ENCODE results near the gene ORC3. TPM values are rescaled to one million over a fixed set of nuclear protein-coding genes. Genes with fewer than 3 reads are reported as not detected.
"Not testable (repeated sequence)": the region's sequence is repeated elsewhere in the genome, so short reads cannot be mapped to it uniquely, and the experiment has no call there.

The ORC3 gene
- total RNA-seq, 1 donor from 2014 or later = 20.1 TPM

GRCh38 chr6:87608802-87609201, 18.9 kb downstream of the ORC3 start:
- Mint-ChIP-seq H3K27me3 (ENCODE audit: unreplicated experiment) (peaks cover 2% of the 10 kb centered on the region), H3K36me3 (ENCODE audit: unreplicated experiment) (peaks cover 11% of the 10 kb centered on the region)
- DNase-seq = no peak

GRCh38 chr6:87613018-87613417, 23.1 kb downstream of the ORC3 start:
- not testable (repeated sequence) for H3K9me3 Mint-ChIP-seq (ENCODE audit: unreplicated experiment); H3K27ac Mint-ChIP-seq (ENCODE audit: unreplicated experiment); H3K27me3 Mint-ChIP-seq (ENCODE audit: unreplicated experiment); H3K4me1 Mint-ChIP-seq (ENCODE audit: low read depth, unreplicated experiment); DNase-seq; H3K4me3 Mint-ChIP-seq (ENCODE audit: unreplicated experiment)
- peaks cover 19% of the 10 kb centered on the region for H3K36me3 Mint-ChIP-seq (ENCODE audit: unreplicated experiment)

More at GRCh38 chr6:87608802-87609201, 18.9 kb downstream of the ORC3 start:
- Mint-ChIP-seq H3K4me3 (ENCODE audit: unreplicated experiment) (no peak overlapping the region), H3K4me1 (ENCODE audit: low read depth, unreplicated experiment) (peaks cover 2% of the 10 kb centered on the region), H3K9me3 (ENCODE audit: unreplicated experiment) (peaks cover 3% of the 10 kb centered on the region), H3K27ac (ENCODE audit: unreplicated experiment) (no peak overlapping the region)
- no peak for TF ChIP-seq CTCF (IDR thresholded peaks at IDR 0.05; ENCODE audit: partially characterized antibody, unreplicated experiment)

GRCh38 chr6:87617405-87617804, 27.5 kb downstream of the ORC3 start:
- Mint-ChIP-seq H3K4me1 (ENCODE audit: low read depth, unreplicated experiment) (no peaks in the 10 kb centered on the region), H3K4me3 (ENCODE audit: unreplicated experiment) (no peak overlapping the region), H3K27me3 (ENCODE audit: unreplicated experiment) (peaks cover 2% of the 10 kb centered on the region), H3K9me3 (ENCODE audit: unreplicated experiment) (peaks cover 3% of the 10 kb centered on the region), H3K36me3 (ENCODE audit: unreplicated experiment) (peaks cover 19% of the 10 kb centered on the region), H3K27ac (ENCODE audit: unreplicated experiment) (no peak overlapping the region)
- no peak for TF ChIP-seq CTCF (IDR thresholded peaks at IDR 0.05; ENCODE audit: partially characterized antibody, unreplicated experiment)
- no peak for DNase-seq

- no peaks in the 10 kb centered on the region for H3K9me3 Mint-ChIP-seq (ENCODE audit: unreplicated experiment)
- TF ChIP-seq CTCF (IDR thresholded peaks at IDR 0.05; ENCODE audit: partially characterized antibody, unreplicated experiment) = no peak
- DNase-seq = no peak
- no peaks in the 10 kb centered on the region for H3K27me3 Mint-ChIP-seq (ENCODE audit: unreplicated experiment)
- H3K27ac Mint-ChIP-seq (ENCODE audit: unreplicated experiment) = no peak overlapping the region
- no peaks in the 10 kb centered on the region for H3K4me1 Mint-ChIP-seq (ENCODE audit: low read depth, unreplicated experiment)
- peaks cover 10% of the 10 kb centered on the region for H3K36me3 Mint-ChIP-seq (ENCODE audit: unreplicated experiment)
- no peak overlapping the region for H3K4me3 Mint-ChIP-seq (ENCODE audit: unreplicated experiment)
Measured at GRCh38 chr6:87618531-87618930, 28.6 kb downstream of the ORC3 start.

- no peaks in the 10 kb centered on the region for H3K9me3 Mint-ChIP-seq (ENCODE audit: unreplicated experiment)
- no peak for DNase-seq
- H3K4me3 Mint-ChIP-seq (ENCODE audit: unreplicated experiment) = no peak overlapping the region
- TF ChIP-seq CTCF (IDR thresholded peaks at IDR 0.05; ENCODE audit: partially characterized antibody, unreplicated experiment) = no peak
- H3K36me3 Mint-ChIP-seq (ENCODE audit: unreplicated experiment) = no peaks in the 10 kb centered on the region
- no peak overlapping the region for H3K27ac Mint-ChIP-seq (ENCODE audit: unreplicated experiment)
- H3K27me3 Mint-ChIP-seq (ENCODE audit: unreplicated experiment) = peaks cover 1% of the 10 kb centered on the region
- H3K4me1 Mint-ChIP-seq (ENCODE audit: low read depth, unreplicated experiment) = no peaks in the 10 kb centered on the region
Measured at GRCh38 chr6:87623248-87623647, 33.3 kb downstream of the ORC3 start.

GRCh38 chr6:87628424-87628823, 38.5 kb downstream of the ORC3 start:
- Mint-ChIP-seq H3K4me3 (ENCODE audit: unreplicated experiment) (no peak overlapping the region), H3K4me1 (ENCODE audit: low read depth, unreplicated experiment) (no peaks in the 10 kb centered on the region), H3K36me3 (ENCODE audit: unreplicated experiment) (no peaks in the 10 kb centered on the region), H3K27me3 (ENCODE audit: unreplicated experiment) (peaks cover 1% of the 10 kb centered on the region), H3K9me3 (ENCODE audit: unreplicated experiment) (no peaks in the 10 kb centered on the region), H3K27ac (ENCODE audit: unreplicated experiment) (no peak overlapping the region)
- TF ChIP-seq CTCF (IDR thresholded peaks at IDR 0.05; ENCODE audit: partially characterized antibody, unreplicated experiment) = no peak
- DNase-seq = no peak
